ENCODE data around the gene CEBPZOS. TPM values are rescaled to one million over a fixed set of nuclear protein-coding genes. Genes with fewer than 3 reads are reported as not detected.
"Not testable (repeated sequence)": the region's sequence is repeated elsewhere in the genome, so short reads cannot be mapped to it uniquely, and the experiment has no call there.

The CEBPZOS gene
- polyA plus RNA-seq, 1 experiment = 50.5 TPM

DNA sequence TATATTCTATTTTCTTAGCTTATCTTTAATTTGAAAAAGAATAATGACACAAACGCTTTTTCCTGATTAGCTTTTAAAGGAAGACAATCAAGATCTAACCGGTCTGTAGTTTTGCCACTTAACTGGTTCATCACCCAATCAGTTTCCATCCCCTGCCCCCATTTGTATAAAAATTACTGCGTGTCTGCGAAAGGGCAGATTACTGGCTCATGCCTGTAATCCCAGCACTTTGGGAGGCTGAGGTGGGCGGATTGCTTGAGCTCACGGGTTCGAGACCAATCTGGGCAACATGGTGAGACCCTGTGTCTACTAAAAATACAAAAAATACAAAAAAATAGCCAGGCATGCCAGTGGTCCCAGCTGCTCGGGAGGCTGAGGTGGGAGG, 2.4 kb downstream of the CEBPZOS start:
- TF ChIP-seq, protein P1, sequence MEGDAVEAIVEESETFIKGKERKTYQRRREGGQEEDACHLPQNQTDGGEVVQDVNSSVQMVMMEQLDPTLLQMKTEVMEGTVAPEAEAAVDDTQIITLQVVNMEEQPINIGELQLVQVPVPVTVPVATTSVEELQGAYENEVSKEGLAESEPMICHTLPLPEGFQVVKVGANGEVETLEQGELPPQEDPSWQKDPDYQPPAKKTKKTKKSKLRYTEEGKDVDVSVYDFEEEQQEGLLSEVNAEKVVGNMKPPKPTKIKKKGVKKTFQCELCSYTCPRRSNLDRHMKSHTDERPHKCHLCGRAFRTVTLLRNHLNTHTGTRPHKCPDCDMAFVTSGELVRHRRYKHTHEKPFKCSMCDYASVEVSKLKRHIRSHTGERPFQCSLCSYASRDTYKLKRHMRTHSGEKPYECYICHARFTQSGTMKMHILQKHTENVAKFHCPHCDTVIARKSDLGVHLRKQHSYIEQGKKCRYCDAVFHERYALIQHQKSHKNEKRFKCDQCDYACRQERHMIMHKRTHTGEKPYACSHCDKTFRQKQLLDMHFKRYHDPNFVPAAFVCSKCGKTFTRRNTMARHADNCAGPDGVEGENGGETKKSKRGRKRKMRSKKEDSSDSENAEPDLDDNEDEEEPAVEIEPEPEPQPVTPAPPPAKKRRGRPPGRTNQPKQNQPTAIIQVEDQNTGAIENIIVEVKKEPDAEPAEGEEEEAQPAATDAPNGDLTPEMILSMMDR (IDR thresholded peaks at IDR 0.05; ENCODE audit: low read depth, low read length) = no peak
- H3K27me3 ChIP-seq (ENCODE audit: control insufficient read depth, insufficient read depth, low read length) = no peaks in the 10 kb centered on the region
- ChIA-PET POLR2A (no interaction called here), CTCF (interaction anchor here (1.0 kb wide), 1 partner anchor 30 kb away, joined by 7 read pairs; no protein-coding TSS in a partner anchor)
- H3K27ac ChIP-seq (ENCODE audit: low read depth, low read length) = no peak overlapping the region
- peaks cover 2% of the 10 kb centered on the region; the same call in 1 of the 2 replicates for H3K9me3 ChIP-seq (ENCODE audit: control insufficient read depth, insufficient read depth, low read length)
- DNase-seq (ENCODE audit: low read depth, low spot score) = no peak
- no peak overlapping the region for H3K4me3 ChIP-seq (ENCODE audit: low read depth, low read length)

DNA sequence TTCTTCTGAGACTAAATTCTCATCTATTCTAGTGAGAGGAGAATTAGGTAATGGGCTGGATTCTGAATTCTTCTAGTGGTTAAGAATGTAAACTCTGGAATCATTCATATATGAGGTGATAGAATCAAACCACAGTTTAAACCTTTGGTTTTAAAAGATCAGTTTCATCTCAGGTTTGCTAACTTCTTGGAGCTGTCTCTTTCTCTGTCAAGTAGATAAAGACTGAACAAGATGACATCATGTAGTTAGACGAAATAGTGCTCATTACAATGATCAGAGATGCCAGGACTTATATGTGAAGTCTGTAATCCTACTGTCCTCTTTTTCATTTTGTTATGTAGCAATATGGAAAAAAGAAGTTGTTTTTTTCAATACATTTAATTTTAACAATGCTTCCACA, 4.9 kb downstream of the CEBPZOS start:
- no peak for DNase-seq (ENCODE audit: low read depth, low spot score)
- Histone ChIP-seq H3K4me3 (ENCODE audit: low read depth, low read length) (no peak overlapping the region), H3K9me3 (ENCODE audit: control insufficient read depth, insufficient read depth, low read length) (peaks cover 8% of the 10 kb centered on the region), H3K27me3 (ENCODE audit: control insufficient read depth, insufficient read depth, low read length) (no peaks in the 10 kb centered on the region), H3K27ac (ENCODE audit: low read depth, low read length) (no peak overlapping the region)
- ChIA-PET POLR2A (interaction anchor here (0.6 kb wide), 2 partner anchors 10 to 77 kb away, joined by 3 to 15 read pairs; no protein-coding TSS in a partner anchor), CTCF (interaction anchor here (0.7 kb wide), 1 partner anchor 142 kb away, joined by 3 read pairs; no protein-coding TSS in a partner anchor)
- TF ChIP-seq, protein P1 (IDR thresholded peaks at IDR 0.05; ENCODE audit: low read depth, low read length) = no peak

DNA sequence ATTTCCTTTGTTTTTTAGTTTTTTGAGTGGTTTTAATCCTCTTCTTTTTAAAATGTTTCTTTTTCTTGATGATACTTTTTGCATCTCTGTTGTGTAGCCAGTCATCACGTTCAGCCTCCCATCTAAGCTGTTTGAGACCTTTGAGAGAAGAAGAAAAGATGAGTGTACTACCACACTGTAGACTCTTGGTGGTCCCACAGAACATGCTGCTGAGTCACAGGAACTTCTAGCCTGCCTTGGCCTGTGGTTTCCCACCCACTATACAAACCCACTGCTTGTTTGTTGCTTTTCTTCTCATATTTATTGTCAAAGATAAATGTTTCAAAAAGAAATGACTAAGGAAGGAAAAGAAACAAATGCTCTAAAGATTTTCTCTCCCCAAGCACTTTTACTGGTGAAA, 5.5 kb downstream of the CEBPZOS start:
- POLR2A ChIA-PET = no interaction called here
- Histone ChIP-seq H3K27me3 (ENCODE audit: control insufficient read depth, insufficient read depth, low read length) (no peaks in the 10 kb centered on the region), H3K4me3 (ENCODE audit: low read depth, low read length) (no peak overlapping the region), H3K9me3 (ENCODE audit: control insufficient read depth, insufficient read depth, low read length) (peaks cover 13% of the 10 kb centered on the region), H3K27ac (ENCODE audit: low read depth, low read length) (no peak overlapping the region)
- CTCF ChIA-PET = interaction anchor here (0.7 to 1.6 kb wide), 2 partner anchors 33 to 142 kb away, joined by 3 to 8 read pairs; no protein-coding TSS in a partner anchor
- DNase-seq (ENCODE audit: low read depth, low spot score) = no peak
- TF ChIP-seq, protein P1 (IDR thresholded peaks at IDR 0.05; ENCODE audit: low read depth, low read length) = no peak

DNA sequence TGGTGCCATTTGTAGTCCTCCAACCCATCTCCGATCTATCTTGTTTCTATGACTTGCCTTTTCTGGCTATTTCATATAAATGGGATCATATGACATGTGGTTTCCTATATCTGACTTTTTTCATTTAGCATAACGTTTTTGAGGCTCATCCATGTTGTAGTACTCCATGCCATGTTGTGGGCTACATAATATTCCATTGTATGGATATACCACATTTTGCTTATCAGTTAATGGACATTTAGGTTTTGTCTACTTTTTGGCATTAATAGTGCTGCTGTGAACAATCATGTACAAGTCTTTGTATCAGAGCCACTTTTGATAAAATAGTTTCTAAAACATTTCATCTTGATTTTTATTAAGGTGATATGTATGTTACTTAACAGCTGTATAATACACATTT, 7.4 kb downstream of the CEBPZOS start:
- no peak for DNase-seq (ENCODE audit: low read depth, low spot score)
- H3K9me3 ChIP-seq (ENCODE audit: control insufficient read depth, insufficient read depth, low read length) = peaks cover 13% of the 10 kb centered on the region
- POLR2A ChIA-PET = no interaction called here
- CTCF ChIA-PET = no interaction called here
- H3K4me3 ChIP-seq (ENCODE audit: low read depth, low read length) = no peak overlapping the region
- no peaks in the 10 kb centered on the region for H3K27me3 ChIP-seq (ENCODE audit: control insufficient read depth, insufficient read depth, low read length)
- no peak overlapping the region for H3K27ac ChIP-seq (ENCODE audit: low read depth, low read length)
- TF ChIP-seq, protein P1 (IDR thresholded peaks at IDR 0.05; ENCODE audit: low read depth, low read length) = no peak

DNA sequence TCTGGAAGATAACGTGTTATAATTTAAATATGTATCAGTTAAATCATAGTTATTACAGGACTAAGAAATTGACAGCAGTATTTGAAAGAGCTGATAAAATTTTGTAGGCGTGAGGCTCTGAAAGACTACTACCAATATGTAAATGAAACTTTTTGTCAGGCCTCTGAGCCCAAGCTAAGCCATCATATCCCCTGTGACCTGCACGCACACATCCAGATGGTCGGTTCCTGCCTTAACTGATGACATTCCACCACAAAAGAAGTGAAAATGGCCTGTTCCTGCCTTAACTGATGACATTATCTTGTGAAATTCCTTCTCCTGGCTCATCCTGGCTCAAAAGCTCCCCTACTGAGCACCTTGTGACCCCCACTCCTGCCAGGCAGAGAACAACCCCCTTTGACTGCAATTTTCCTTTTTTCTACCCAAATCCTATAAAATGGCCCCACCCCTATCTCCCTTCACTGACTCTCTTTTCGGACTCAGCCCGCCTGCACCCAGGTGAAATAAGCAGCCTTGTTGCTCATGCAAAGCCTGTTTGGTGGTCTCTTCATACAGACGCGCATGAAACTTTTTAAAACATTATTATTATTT, 8.9 kb downstream of the CEBPZOS start:
- H3K27ac ChIP-seq (ENCODE audit: low read depth, low read length); H3K4me3 ChIP-seq (ENCODE audit: low read depth, low read length); CTCF ChIA-PET; H3K27me3 ChIP-seq (ENCODE audit: control insufficient read depth, insufficient read depth, low read length); POLR2A ChIA-PET; DNase-seq (ENCODE audit: low read depth, low spot score): not testable (repeated sequence)
- H3K9me3 ChIP-seq (ENCODE audit: control insufficient read depth, insufficient read depth, low read length) = peaks cover 13% of the 10 kb centered on the region
